ENCODE measurements around the gene FGFR3.

The FGFR3 gene

GRCh38 chr4:1804638-1805492 is 11.8 kb downstream of the FGFR3 start:
- DNase-seq, result no peak

- DNase-seq, result no peak
These were observed 12.6 kb downstream of the FGFR3 start for GRCh38 chr4:1805493-1806222.

GRCh38 chr4:1806223-1806564 is 13.1 kb downstream of the FGFR3 start:
- no peak for DNase-seq

DNA sequence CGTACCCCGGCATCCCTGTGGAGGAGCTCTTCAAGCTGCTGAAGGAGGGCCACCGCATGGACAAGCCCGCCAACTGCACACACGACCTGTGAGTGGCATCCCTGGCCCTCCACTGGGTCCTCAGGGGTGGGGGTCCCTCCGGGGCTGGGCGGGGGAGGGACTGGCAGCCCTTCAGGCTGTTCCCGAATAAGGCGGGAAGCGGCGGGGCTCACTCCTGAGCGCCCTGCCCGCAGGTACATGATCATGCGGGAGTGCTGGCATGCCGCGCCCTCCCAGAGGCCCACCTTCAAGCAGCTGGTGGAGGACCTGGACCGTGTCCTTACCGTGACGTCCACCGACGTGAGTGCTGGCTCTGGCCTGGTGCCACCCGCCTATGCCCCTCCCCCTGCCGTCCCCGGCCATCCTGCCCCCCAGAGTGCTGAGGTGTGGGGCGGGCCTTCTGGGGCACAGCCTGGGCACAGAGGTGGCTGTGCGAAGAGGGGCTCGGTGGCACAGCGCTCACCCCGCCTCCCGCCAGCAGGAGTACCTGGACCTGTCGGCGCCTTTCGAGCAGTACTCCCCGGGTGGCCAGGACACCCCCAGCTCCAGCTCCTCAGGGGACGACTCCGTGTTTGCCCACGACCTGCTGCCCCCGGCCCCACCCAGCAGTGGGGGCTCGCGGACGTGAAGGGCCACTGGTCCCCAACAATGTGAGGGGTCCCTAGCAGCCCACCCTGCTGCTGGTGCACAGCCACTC is 13.7 kb downstream of the FGFR3 start:
- DNase-seq, result no peak

- no peak for DNase-seq
These were observed 14.3 kb downstream of the FGFR3 start for GRCh38 chr4:1807332-1807777.

GRCh38 chr4:1808396-1808795 is 15.3 kb downstream of the FGFR3 start:
- no peak for DNase-seq

GRCh38 chr4:1808851-1809753 is 16.0 kb downstream of the FGFR3 start:
- DNase-seq, result no peak

DNA sequence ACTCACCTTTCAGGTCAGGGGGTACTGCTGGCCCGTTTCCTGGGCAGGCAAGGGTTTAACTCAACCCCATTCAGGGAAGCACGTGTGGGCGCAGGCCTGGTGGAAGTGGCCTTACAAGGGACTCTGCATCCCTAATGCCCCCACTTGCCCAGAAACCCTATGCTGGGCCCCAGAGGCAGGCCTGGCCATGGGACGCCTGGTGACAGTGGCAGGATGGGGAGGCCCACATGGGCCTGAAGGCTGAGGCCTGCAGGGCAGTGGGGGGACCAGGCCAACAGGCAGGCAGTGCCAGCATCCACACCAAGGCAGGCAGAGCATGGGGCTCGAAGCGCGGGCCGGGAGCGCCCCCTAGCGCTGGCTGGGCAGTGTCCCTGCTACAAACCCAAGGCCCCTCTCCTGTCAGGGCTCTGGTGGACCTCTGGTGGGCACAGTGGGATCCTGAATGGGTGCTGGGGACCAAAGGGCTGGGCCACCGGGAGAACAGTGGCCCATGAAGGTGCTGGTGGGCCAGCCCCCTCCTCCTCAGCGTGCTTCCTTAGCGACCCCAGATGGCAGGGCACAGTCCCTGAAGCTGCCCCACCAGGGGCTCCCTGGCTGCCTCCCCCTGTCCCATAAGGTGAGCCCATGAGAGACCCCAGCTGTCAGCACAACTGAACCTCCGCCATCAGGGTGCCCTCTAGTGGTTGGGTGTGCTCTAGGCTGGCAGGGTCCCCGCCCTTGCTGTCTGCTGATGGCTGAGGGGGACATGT is 16.8 kb downstream of the FGFR3 start:
- DNase-seq, result no peak

GRCh38 chr4:1810765-1811164 is 17.7 kb downstream of the FGFR3 start:
- no peak for DNase-seq

GRCh38 chr4:1812720-1813119 is 19.6 kb downstream of the FGFR3 start:
- DNase-seq, result no peak

DNA sequence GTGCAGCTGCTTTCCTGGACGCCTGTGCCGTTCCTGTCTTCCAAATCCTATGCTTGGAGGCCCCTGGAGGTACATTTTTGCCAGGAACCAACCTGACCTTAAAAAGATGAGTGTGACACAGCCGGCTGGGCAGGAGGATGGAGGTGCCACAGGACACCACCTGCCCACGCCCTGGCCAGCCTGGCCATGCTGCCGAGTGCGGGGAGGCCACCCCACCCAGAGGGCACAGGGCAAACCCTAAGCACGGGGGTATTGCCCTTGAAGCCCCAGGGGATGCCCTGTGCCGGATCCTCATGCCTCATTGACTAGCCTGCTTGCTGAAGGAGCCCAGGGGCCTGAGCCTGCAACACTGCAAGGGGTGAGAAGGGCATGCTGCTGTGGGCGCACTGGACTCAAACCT is 20.1 kb downstream of the FGFR3 start:
- DNase-seq, result no peak

GRCh38 chr4:1813915-1814314 is 20.8 kb downstream of the FGFR3 start:
- DNase-seq, result no peak

- DNase-seq, result no peak
These were observed 21.4 kb downstream of the FGFR3 start for GRCh38 chr4:1814453-1814852.

DNA sequence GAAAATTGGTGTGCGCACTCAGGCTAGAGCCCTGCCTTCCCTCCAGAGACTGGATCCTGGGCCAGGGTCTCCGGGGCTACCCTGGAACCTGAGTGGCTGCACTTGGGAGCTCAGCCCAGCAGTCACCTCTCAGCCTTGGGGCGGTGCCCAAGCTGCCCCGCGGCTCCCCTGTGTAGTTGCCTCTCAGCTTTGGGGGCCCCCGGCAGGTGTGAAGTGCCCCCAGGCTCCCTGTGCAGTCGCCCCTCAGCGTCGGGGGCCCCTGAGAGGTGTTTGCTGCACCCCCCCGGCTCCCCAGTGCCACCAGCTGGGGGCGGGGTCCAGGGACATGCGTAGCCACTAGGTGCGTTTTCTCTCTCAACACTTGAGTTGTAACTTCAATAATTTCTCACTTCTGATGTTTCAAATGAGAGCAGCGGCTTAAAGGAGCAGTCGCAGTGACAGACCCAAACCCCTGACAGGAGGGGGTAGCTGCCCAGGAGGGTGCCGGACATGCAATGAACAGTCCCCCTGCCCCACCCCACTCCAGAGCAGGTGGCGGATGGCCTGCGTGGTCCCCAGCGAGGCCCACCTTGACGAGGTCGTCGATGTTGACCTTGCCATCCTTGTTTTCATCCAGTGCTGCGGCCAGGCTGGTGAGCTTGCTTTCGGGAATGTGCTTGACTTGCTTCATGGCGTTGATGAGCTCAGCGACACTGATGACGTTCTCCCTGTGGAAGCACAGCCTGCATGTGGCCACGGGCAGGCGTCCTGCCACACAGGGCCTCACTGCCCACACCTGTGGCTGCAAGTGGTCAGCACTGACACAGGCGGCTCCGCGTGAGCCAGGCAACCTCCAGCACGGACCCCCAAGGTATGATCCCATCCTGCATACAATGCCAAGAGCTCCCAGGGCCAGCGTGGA is 22.3 kb downstream of the FGFR3 start:
- DNase-seq, result no peak

DNA sequence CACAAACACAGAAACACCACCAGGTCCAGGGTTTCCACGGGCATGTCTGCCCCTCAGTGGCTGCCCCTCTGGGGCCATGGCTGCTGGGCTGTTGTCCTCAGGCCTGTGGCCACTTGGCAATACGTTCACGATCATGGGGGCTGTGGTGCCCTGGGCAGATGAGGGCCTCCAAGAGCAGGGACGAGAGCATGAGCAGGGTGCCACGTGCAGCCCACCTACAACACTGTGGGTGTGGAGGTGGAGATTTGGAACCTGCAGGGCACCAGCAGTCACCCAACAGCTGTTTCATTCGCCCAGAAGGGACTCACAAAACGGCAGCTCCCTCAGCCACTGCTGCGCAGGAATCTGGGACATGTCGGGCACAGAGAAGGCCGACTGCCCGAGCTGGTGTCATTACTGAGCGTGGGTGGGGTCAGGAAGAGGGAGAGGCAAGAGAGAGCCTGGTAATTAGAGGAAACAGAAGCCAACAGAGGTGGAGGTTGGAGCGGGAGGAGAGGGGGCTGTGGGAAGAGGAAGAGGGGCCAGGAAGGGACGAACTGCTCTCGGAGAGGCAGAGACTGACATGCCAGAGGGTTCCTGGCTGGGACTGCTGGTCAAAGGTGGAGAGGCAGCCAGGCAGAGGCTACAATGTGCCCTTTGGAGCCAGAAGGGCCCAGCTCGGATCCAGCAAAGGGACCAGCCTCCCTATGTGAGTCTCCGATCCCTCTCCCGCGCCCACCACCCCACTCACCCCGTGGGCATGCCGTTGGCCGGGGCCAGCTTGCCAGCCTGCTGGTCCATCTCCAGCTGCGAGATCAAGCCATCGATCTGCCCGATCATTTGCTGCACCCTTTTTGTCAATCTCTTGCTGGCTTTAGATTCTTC is 23.1 kb downstream of the FGFR3 start:
- DNase-seq, result no peak

DNA sequence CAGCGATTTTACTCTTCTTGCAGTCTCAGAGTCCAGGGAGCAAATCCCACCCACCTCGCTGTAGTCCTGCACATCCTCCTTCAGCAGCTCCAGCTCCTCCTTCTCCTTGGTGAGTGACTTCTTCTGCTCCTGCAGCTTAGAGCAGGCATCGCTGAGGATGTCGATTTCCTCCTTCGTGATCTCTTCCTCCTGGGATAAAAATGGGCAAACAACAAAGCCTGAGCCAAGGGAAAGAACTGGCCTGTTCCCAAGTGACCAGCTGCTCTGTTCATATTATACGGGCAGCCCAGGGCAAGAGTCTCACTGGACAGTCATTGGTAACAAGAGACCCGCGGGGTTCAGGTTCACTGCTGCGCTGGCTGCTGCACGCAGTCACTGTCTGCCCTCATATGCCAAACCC is 26.2 kb downstream of the FGFR3 start:
- no peak for DNase-seq

DNA sequence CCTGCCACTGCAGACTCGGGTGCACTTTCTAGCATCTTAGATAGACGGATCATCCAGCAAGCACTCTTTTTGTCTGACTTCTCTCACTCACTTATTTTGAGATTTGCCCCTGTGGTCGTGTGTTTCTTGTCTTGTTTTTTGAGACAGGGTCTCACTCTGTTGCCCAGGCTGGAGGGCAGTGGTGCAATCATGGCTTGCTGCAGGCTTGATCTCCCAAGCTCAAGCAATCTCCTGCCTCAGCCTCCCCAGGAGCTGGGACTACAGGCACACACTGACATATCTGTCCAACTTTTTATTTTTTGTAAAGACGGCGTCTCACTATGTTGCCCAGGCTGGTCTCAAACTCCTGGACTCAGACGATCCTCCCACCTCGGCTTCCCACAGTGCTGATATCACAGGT is 26.7 kb downstream of the FGFR3 start:
- DNase-seq, result no peak

DNA sequence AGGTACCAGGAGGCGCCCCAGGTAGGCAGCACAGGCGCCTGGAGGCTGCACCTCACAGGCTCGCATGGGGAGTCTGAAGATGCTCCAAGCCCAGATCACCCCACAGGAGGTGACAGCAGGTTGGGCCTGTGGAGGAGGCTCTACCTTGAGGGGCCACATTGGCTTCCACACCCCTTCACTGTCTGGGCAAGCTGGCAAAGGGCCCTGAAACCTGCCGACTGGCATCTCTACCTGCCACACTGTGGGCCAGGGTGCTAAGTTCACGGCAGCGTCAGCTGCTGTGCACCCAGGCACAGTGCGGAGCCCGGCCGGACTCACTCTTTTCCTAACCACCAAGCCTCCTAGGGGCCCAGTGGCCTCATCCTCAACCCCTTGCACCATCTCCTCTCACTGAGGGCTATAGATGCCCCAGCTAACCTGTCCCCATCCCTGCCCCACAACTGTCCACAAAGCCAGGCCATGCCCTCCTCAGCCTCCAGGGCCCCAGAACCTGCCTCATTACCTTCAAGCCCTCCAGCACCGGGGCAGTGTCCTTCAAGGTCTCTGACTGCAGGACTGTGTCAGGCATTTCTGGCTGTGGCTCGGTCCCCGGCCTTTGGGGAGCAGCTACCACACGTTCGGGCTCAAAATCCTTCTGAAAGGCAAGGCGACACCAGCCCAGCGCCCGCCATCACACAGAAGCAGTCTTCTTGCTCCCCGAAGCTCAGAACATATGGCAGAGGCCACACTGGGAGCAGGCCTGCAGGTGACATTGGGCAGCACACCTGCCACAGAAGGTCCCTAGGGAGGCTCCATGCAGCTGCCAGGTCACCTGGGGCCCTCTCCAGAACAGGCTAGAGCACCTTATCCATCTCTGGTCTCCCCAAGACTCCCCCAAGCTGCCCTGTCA is 28.8 kb downstream of the FGFR3 start:
- DNase-seq, result no peak

Data from SHP77 treated with DMSO at 0.1 percent for 48 hours (cell line).